HPDE6-E6E7 (cell line): ENCODE measurements around the gene RUNDC1.
"Not testable (repeated sequence)": the region's sequence is repeated elsewhere in the genome, so short reads cannot be mapped to it uniquely, and the experiment has no call there.

Experiments used
- DNase-seq: peaks from one replicate; pipeline ENCODE4 v3.0.0; 2011; ENCODE audit warnings: missing footprints; ENCODE audit errors: extremely low spot score

RUNDC1 gene

GRCh38 chr17:42980274-42980765 lies at the start of gene RUNDC1:
RUNDC1 (plus strand) TSS chr17:42980565; CDS start chr17:42980577, 12 bp downstream.
- peak; percentile 89 for DNase-seq

GRCh38 chr17:42937712-42938596 lies 42.4 kb upstream of the RUNDC1 start:
- peak; percentile 63 for DNase-seq

DNA sequence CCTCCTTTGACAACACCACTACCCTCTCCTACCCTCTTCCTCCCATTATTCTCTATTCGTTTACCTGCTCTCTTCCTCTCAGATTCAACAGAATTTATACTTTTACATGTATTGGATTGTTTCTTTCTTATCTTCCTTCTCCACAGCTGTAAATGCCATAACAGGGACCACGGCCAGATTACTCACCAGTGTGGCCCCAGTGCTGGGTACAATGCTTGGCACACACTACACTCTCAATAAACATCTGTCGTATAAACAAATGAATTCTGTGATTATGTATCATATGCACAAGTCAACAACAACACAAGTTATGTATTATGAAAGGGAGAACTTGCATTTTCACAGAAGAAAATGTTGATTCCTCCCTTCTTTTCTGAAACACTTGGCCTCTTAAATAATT lies 36.2 kb upstream of the RUNDC1 start:
- no peak for DNase-seq

DNA sequence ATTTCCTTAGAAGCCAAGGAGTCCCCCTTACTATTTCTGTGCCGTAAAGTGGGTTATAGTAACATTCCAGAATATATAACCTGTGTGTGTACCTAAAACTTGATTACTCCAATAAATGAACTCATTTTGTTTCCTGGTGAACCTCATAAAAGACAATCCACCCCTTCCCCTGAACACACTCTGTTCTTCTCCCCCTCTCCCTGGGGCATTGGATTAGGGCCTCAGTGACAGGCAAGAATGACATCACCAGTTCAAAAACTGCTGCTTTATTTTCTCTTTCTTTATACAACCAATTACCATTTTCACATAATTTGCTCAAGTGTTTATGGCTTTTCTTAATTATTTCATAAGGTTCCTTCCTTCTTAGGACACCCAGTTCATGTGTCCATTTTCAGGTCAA lies 33.6 kb upstream of the RUNDC1 start:
- DNase-seq = no peak

- no peak for DNase-seq
These were observed 30.2 kb upstream of the RUNDC1 start for GRCh38 chr17:42950044-42950783.

DNA sequence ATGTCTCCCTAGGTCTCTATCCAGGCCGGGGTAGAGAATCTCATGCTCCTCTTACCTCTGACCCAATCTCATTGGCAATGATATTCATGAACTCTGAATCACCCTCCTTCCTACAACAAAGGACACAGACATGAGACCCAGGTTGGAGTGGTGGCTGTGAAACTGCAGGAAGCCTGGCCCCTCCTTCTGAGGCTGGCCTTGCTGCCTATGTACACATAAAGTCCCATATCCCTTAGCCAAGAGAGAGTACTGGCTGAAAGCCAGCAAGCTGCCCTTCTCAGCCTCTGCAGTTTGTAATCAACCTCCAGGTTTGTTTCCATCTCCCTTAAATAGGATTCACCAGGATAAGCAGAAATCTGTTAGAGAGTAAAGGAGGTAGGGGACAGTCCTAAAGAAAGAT lies 26.7 kb upstream of the RUNDC1 start:
- no peak for DNase-seq

DNA sequence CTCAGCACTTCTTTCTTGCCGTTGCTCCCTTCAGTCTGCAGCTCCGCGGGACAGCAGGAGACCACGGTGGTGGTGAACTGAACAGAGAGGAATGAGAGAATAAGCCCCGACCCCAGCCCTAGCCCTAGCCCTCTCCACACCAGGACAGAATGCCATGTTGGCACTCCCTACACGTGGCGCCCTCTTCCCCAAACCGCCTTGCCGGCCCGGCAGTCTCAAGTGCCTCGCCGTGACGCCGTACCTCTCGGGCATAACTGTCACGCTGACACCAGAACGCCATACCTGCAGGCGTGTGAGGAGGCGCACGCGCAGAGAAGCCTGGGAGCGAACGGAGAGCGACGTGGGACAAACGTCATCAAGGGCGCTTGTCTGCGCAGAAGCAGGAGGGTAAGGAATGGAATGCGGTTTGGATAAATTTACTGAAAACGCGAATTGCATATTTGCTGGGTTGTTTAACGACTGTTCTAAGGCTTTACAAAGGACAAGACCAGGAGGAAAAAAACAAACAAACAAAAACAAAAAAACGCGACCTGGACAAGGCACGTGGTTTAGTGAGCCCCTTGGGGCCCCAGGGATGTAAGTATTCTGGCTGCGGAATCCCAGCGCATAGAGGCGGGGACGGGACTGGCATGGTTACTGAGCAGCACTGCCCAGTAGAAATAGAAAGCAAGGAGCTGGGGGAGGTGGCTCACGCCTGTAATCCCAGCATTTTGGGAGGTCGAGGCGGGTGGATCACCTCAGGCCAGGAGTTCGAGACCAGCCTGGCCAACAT lies 16.0 kb upstream of the RUNDC1 start, which contains the start of gene AARSD1:
Gene AARSD1, minus strand, starts transcription at position 294 of the 772 bp plus-strand sequence. Its CDS starts 14 bp downstream, at position 280.
- peak; percentile 89 for DNase-seq

GRCh38 chr17:42967925-42968324 lies 12.4 kb upstream of the RUNDC1 start:
- DNase-seq = no peak

GRCh38 chr17:42969001-42969581 lies 11.3 kb upstream of the RUNDC1 start:
- DNase-seq = no peak

- DNase-seq = no peak
These were observed 8.8 kb upstream of the RUNDC1 start for GRCh38 chr17:42971589-42971988.

- DNase-seq = not testable (repeated sequence)
These were observed 7.0 kb upstream of the RUNDC1 start for GRCh38 chr17:42973323-42973722.

GRCh38 chr17:42975265-42975664 lies 5.1 kb upstream of the RUNDC1 start:
- DNase-seq = no peak

DNA sequence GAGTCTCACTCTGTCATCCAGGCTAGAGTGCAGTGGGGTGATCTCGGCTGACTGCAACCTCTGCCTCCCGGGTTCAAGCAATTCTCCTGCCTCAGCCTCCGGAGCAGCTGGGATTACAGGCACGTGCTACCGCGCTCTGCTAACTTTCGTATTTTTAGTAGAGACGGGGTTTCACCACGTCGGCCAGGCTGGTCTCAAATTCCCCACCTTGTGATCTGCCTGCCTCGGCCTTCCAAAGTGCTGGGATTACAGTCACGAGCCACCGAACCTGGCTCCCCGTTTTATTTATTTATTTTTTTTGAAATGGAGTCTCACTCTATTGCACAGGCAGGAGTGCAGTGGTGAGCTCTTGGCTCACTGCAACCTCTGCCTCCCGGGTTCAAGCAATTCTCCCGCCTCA lies 4.7 kb upstream of the RUNDC1 start:
- DNase-seq = not testable (repeated sequence)

GRCh38 chr17:42979511-42980273 lies 673 bp upstream of the RUNDC1 start, which contains the start of gene PTGES3L:
PTGES3L (minus strand) TSS chr17:42980080; CDS start chr17:42980053, 27 bp downstream.
- DNase-seq = no peak

DNA sequence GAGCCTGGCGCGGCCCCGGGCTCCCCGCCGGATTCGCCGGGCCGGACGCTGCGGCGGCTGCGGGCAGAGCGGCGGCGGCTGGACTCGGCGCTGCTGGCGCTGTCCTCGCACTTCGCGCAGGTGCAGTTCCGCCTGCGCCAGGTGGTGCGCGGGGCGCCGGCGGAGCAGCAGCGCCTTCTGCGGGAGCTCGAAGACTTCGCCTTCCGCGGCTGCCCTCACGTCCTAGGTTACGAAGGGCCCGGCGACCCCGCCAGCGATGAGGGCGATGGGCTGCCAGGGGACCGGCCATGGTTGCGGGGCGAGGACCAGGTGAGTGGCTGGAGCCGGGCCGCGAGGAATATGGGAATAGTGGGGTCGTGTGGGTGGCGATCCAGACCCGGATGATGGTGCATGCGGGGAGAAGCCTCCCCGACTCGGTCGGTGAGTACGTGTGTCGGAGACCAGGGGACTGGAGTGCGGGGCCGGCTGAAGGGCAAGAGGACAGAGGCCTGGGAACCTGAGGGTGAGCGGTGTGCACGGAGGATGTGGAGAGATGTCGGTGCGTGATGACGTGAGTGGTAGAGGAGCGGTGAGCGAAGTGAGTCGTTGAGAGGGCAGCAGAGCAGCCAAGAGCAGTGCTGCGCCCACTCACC lies 517 bp downstream of the RUNDC1 start:
- peak; percentile 69 for DNase-seq

DNA sequence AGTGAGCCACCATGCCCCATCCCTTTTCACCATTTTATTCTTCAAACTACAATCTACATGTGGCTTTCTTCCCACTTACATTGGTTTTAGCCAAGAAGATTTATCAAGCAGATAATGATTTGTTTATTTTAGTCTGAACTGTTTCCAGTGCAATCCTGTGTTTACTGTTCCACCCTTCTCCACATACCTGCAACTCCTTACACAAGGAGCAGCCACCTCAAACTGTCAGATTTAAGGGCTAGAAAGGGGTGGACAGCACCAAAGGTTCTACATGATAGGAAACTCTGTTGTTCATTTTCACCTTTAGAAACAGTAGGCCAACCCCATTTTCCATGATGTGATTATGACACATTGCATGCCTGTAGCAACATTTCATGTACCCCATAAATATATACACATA lies 1.9 kb downstream of the RUNDC1 start:
- no peak for DNase-seq

- DNase-seq = no peak
These were observed 4.9 kb downstream of the RUNDC1 start for GRCh38 chr17:42985225-42985624.

GRCh38 chr17:42989141-42989540 lies 8.8 kb downstream of the RUNDC1 start:
- DNase-seq = no peak

GRCh38 chr17:42989726-42990652 lies 9.6 kb downstream of the RUNDC1 start:
- DNase-seq = peak; percentile 44
